ENCODE data around the gene POU3F1. TPM values are rescaled to one million over a fixed set of nuclear protein-coding genes. Genes with fewer than 3 reads are reported as not detected.

Gene POU3F1
- total and polyA plus RNA-seq, 10 of the 15 experiments (the other 5 are each of a cell fraction or from before 2014, with no cell fraction given) = 0.04 to 0.53 (median 0.10) TPM; not detected in 3

DNA sequence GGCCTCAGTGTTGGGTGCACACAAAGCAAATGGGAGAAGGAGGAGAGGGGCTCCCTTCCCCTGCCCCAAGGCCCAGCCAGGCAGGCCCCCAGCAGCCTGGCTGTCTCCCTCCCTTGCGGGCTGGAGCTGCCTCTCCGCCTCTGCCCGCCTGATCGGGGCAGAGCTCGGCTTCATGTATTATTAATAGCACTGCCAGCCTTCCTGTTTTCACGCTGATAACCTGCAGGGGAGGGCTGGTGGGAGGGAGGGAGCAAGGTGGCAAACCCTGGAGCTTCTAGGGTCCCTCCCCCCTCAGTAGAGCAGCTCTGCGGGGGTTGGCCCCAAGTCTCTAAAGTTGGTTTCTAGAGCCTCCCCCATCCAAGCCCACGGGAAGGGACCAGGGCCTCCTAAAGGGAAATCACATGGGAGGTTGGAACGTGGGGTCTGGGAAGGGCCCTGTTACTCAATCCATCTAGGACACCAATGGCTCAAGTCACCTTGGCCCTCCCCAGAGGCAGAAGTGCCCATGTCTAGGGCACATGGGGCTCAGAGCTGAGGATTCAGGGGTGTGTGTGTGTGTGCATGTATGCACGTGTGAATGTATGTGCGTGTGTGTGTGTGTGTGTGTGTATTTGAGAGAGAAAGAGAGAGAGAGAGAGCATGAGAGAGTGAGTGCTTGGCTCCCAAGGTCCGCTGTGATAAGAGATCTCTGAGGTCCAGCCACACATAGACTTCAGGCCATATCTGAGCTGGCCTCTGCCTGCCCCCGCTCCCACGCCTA, 21.8 kb upstream of the POU3F1 start:
- H3K27ac ChIP-seq (ENCODE audit: control insufficient read depth, insufficient read depth) = no peak overlapping the region
- intact Hi-C loops (cut with micrococcal nuclease; ENCODE audit: unreplicated experiment) (no loop called here), in situ Hi-C loops (cut with MboI) (no loop called here)
- H3K4me2 ChIP-seq (ENCODE audit: control insufficient read depth, insufficient read depth) = no peak overlapping the region
- no peak overlapping the region for H3K4me3 ChIP-seq
- ChIA-PET RAD21 (ENCODE audit: unreplicated experiment) (interaction anchor here (0.6 to 7.6 kb wide), 8 partner anchors 14 to 407 kb away, joined by 3 to 173 read pairs (median 4); no protein-coding TSS in a partner anchor), CTCF (interaction anchor here (0.6 to 11.3 kb wide), 9 partner anchors 9 to 517 kb away, joined by 3 to 252 read pairs (median 4); no protein-coding TSS in a partner anchor), POLR2A (interaction anchor here (1.0 to 1.5 kb wide), 4 partner anchors 9 to 38 kb away, joined by 4 to 5 read pairs (median 4); partner anchors contain the start of gene POU3F1), SMC1A (ENCODE audit: uncharacterized antibody, unreplicated experiment) (interaction anchor here (0.8 to 12.4 kb wide), 7 partner anchors 12 to 151 kb away, joined by 3 to 316 read pairs (median 3); partner anchors contain the start of gene POU3F1)
- no peaks in the 10 kb centered on the region for H3K79me2 ChIP-seq (ENCODE audit: control insufficient read depth, insufficient read depth, low read length)
- H4K20me1 ChIP-seq (ENCODE audit: control insufficient read depth, insufficient read depth) = no peaks in the 10 kb centered on the region
- no peaks in the 10 kb centered on the region; the same call in 1 of the 2 replicates for H3K4me1 ChIP-seq (ENCODE audit: control insufficient read depth, insufficient read depth, low read length)
- FAIRE-seq (no peak), ATAC-seq (no peak), DNase-seq (ENCODE audit: low read depth, low spot score) (no peak)
- TF ChIP-seq EED (IDR thresholded peaks at IDR 0.05; ENCODE audit: low read depth) (no peak), POLR2A (IDR thresholded peaks at IDR 0.05; ENCODE audit: low read depth, low read length) (no peak), ETV6 (conservative IDR thresholded peaks at IDR 0.05 in 1 of 2, IDR thresholded peaks at IDR 0.05 in 1 of 2; ENCODE audit: borderline replicate concordance in 1 of 2, low read depth in 1 of 2) (no peak), POLR2AphosphoS2 (IDR thresholded peaks at IDR 0.05; ENCODE audit: low read depth, low read length) (no peak), IKZF2 (IDR thresholded peaks at IDR 0.05) (no peak), GATAD2B (conservative IDR thresholded peaks at IDR 0.05; ENCODE audit: low read depth) (no peak), NR2F1 (conservative IDR thresholded peaks at IDR 0.05) (no peak), MEF2B (IDR thresholded peaks at IDR 0.05; ENCODE audit: partially characterized antibody, poor library complexity, severe bottlenecking) (no peak), KDM1A (IDR thresholded peaks at IDR 0.05; ENCODE audit: borderline replicate concordance) (no peak), SMARCA5 (IDR thresholded peaks at IDR 0.05) (no peak), PAX5 (IDR thresholded peaks at IDR 0.05; ENCODE audit: borderline replicate concordance, low read depth, low read length) (no peak), NFXL1 (IDR thresholded peaks at IDR 0.05; ENCODE audit: borderline replicate concordance) (no peak), TCF12 (IDR thresholded peaks at IDR 0.05; ENCODE audit: low read depth, low read length) (no peak), SP1 (IDR thresholded peaks at IDR 0.05; ENCODE audit: low read depth, low read length) (no peak), RELA (IDR thresholded peaks at IDR 0.05; ENCODE audit: borderline replicate concordance, partially characterized antibody) (no peak)
- TF ChIP-seq, protein P1, sequence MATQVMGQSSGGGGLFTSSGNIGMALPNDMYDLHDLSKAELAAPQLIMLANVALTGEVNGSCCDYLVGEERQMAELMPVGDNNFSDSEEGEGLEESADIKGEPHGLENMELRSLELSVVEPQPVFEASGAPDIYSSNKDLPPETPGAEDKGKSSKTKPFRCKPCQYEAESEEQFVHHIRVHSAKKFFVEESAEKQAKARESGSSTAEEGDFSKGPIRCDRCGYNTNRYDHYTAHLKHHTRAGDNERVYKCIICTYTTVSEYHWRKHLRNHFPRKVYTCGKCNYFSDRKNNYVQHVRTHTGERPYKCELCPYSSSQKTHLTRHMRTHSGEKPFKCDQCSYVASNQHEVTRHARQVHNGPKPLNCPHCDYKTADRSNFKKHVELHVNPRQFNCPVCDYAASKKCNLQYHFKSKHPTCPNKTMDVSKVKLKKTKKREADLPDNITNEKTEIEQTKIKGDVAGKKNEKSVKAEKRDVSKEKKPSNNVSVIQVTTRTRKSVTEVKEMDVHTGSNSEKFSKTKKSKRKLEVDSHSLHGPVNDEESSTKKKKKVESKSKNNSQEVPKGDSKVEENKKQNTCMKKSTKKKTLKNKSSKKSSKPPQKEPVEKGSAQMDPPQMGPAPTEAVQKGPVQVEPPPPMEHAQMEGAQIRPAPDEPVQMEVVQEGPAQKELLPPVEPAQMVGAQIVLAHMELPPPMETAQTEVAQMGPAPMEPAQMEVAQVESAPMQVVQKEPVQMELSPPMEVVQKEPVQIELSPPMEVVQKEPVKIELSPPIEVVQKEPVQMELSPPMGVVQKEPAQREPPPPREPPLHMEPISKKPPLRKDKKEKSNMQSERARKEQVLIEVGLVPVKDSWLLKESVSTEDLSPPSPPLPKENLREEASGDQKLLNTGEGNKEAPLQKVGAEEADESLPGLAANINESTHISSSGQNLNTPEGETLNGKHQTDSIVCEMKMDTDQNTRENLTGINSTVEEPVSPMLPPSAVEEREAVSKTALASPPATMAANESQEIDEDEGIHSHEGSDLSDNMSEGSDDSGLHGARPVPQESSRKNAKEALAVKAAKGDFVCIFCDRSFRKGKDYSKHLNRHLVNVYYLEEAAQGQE (IDR thresholded peaks at IDR 0.05; ENCODE audit: low read depth, low read length) = no peak
- TF ChIP-seq, protein P2, sequence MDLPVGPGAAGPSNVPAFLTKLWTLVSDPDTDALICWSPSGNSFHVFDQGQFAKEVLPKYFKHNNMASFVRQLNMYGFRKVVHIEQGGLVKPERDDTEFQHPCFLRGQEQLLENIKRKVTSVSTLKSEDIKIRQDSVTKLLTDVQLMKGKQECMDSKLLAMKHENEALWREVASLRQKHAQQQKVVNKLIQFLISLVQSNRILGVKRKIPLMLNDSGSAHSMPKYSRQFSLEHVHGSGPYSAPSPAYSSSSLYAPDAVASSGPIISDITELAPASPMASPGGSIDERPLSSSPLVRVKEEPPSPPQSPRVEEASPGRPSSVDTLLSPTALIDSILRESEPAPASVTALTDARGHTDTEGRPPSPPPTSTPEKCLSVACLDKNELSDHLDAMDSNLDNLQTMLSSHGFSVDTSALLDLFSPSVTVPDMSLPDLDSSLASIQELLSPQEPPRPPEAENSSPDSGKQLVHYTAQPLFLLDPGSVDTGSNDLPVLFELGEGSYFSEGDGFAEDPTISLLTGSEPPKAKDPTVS (IDR thresholded peaks at IDR 0.05; ENCODE audit: low read depth, low read length) = no peak
- TF ChIP-seq, protein P3, sequence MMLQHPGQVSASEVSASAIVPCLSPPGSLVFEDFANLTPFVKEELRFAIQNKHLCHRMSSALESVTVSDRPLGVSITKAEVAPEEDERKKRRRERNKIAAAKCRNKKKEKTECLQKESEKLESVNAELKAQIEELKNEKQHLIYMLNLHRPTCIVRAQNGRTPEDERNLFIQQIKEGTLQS (IDR thresholded peaks at IDR 0.05; ENCODE audit: borderline replicate concordance, extremely low read depth, low read depth, low read length) = no peak
- BruUV-seq (replicated peaks) = no TSS peak
- no peaks in the 10 kb centered on the region for H3K36me3 ChIP-seq (ENCODE audit: control insufficient read depth in 2 of 2, insufficient read depth in 2 of 2, low read length in 1 of 2)
- no peak overlapping the region for H2AFZ ChIP-seq (ENCODE audit: control insufficient read depth, low read depth, low read length)
- no peaks in the 10 kb centered on the region for H3K27me3 ChIP-seq (replicated peaks in 1 of 2; ENCODE audit: control insufficient read depth in 2 of 2, insufficient read depth in 2 of 2, low read length in 1 of 2)
- WGBS (ENCODE audit: insufficient coverage, insufficient replicate concordance, low lambda C conversion rate, missing lambda C conversion rate) = 55% methylated on average over 14 of the region's 14 CpGs
- H3K9me3 ChIP-seq (replicated peaks; ENCODE audit: control insufficient read depth, insufficient read depth, low read length) = no peaks in the 10 kb centered on the region
- H3K9ac ChIP-seq (ENCODE audit: control insufficient read depth, insufficient read depth, low read length) = no peak overlapping the region

Measured in GM12878 (cell line).